HepG2 (cell line): ENCODE measurements around the gene FBF1. TPM values are rescaled to one million over a fixed set of nuclear protein-coding genes. Genes with fewer than 3 reads are reported as not detected.

ENCODE experiments used
- CHCHD3 ChIP-seq: sonication (generic); formaldehyde crosslinking; IDR thresholded peaks from 2 replicates; pipeline ENCODE4 v1.8.0; 2022; ENCODE audit warnings: mild to moderate bottlenecking, missing genetic modification reagents, moderate library complexity
- FOXJ3 ChIP-seq: sonication (generic); formaldehyde crosslinking; IDR thresholded peaks from 2 replicates; pipeline ENCODE4 v1.4.0; 2020; ENCODE audit warnings: missing genetic modification reagents, mild to moderate bottlenecking, borderline replicate concordance
- GATAD1 ChIP-seq: IDR thresholded peaks from 2 replicates; pipeline ENCODE4 v1.6.1; 2016; ENCODE audit warnings: missing genetic modification reagents, missing compliant biosample characterization
- PHF21A ChIP-seq: sonication (generic); formaldehyde crosslinking; IDR thresholded peaks from 2 replicates; pipeline ENCODE4 v1.5.0; 2020; ENCODE audit warnings: mild to moderate bottlenecking, missing genetic modification reagents
- SMAD3 ChIP-seq: sonication (generic); formaldehyde crosslinking; IDR thresholded peaks from 2 replicates; pipeline ENCODE4 v1.4.0; 2020; ENCODE audit warnings: missing genetic modification reagents
- SMC3 ChIP-seq: IDR thresholded peaks from 2 replicates; pipeline ENCODE4 v1.6.1; 2011; ENCODE audit warnings: low read length, improper control_type of control experiment
- YY1 ChIP-seq: IDR thresholded peaks from 2 replicates; pipeline ENCODE4 v1.6.1; 2011; ENCODE audit warnings: low read length, low read depth, moderate library complexity, mild to moderate bottlenecking; ENCODE audit not compliant: insufficient read depth, insufficient replicate concordance
- ZMYM2 ChIP-seq: sonication (generic); formaldehyde crosslinking; IDR thresholded peaks from 2 replicates; pipeline ENCODE4 v1.8.0; 2022; ENCODE audit warnings: mild to moderate bottlenecking, missing genetic modification reagents
- ZNF12 ChIP-seq: sonication (generic); formaldehyde crosslinking; IDR thresholded peaks from 2 replicates; pipeline ENCODE4 v1.5.0; 2020; ENCODE audit warnings: missing genetic modification reagents
- ZNF543 ChIP-seq: sonication (generic); formaldehyde crosslinking; IDR thresholded peaks from 2 replicates; pipeline ENCODE4 v1.4.0; 2020; ENCODE audit warnings: mild to moderate bottlenecking, missing genetic modification reagents
- ZNF577 ChIP-seq: sonication (generic); formaldehyde crosslinking; IDR thresholded peaks from 2 replicates; pipeline ENCODE4 v1.4.0; 2020; ENCODE audit warnings: mild to moderate bottlenecking, low read depth, missing genetic modification reagents, borderline replicate concordance
- polyA plus RNA-seq, 8 experiments: library from polyadenylated mRNA; depleted of rRNA in 3 of 8; stranded (reverse) in 7 of 8; unstranded in 1 of 8; fragments of >200 nt; fragmentation: Illumina TruSeq in 4 of 8; extraction: Trizol in 4 of 8; gene quantifications; 2 replicates each; pipeline versions ENCODE4 v1.2.1 to v1.2.3, GENCODE V29; 2011 to 2016; ENCODE audit warnings: low read depth in 4 of 8, missing spikeins in 1 of 8, mixed read lengths in 1 of 8; ENCODE audit not compliant: insufficient read depth in 1 of 8
- total RNA-seq, 5 experiments: library from RNA; depleted of rRNA; stranded (reverse); fragments of >200 nt; fragmentation: Illumina TruSeq; extraction: Trizol; gene quantifications; 2 replicates each; pipeline ENCODE4 v1.2.3, GENCODE V29; 2016; ENCODE audit warnings: low read depth in 1 of 5
- TF ChIP-seq, protein P1 (sequence below): sonication (generic); formaldehyde crosslinking; IDR thresholded peaks from 2 replicates; pipeline ENCODE4 v1.8.1; 2023; ENCODE audit warnings: mild to moderate bottlenecking, inconsistent platforms, moderate library complexity, missing genetic modification reagents, borderline replicate concordance
- TF ChIP-seq, protein P2 (sequence below): sonication (generic); formaldehyde crosslinking; IDR thresholded peaks from 2 replicates; pipeline ENCODE4 v1.4.0; 2020; ENCODE audit warnings: missing genetic modification reagents
- TF ChIP-seq, protein P3 (sequence below): sonication (generic); formaldehyde crosslinking; conservative IDR thresholded peaks from 2 replicates; pipeline ENCODE4 v1.4.0; 2020; ENCODE audit warnings: mild to moderate bottlenecking, missing genetic modification reagents, moderate library complexity
- TF ChIP-seq, protein P4 (sequence below): sonication (generic); formaldehyde crosslinking; IDR thresholded peaks from 2 replicates; pipeline ENCODE4 v1.8.0; 2022; ENCODE audit warnings: missing genetic modification reagents, mild to moderate bottlenecking, inconsistent platforms, borderline replicate concordance
- TF ChIP-seq, protein P5 (sequence below): IDR thresholded peaks from 2 replicates; pipeline ENCODE4 v1.4.0; 2020; ENCODE audit warnings: mild to moderate bottlenecking, missing genetic modification reagents

FBF1 gene
- total and polyA plus RNA-seq, 2 of the 13 experiments (the other 11 are each of a cell fraction or from before 2014, with no cell fraction given) = 2.4 to 8.1 TPM

DNA sequence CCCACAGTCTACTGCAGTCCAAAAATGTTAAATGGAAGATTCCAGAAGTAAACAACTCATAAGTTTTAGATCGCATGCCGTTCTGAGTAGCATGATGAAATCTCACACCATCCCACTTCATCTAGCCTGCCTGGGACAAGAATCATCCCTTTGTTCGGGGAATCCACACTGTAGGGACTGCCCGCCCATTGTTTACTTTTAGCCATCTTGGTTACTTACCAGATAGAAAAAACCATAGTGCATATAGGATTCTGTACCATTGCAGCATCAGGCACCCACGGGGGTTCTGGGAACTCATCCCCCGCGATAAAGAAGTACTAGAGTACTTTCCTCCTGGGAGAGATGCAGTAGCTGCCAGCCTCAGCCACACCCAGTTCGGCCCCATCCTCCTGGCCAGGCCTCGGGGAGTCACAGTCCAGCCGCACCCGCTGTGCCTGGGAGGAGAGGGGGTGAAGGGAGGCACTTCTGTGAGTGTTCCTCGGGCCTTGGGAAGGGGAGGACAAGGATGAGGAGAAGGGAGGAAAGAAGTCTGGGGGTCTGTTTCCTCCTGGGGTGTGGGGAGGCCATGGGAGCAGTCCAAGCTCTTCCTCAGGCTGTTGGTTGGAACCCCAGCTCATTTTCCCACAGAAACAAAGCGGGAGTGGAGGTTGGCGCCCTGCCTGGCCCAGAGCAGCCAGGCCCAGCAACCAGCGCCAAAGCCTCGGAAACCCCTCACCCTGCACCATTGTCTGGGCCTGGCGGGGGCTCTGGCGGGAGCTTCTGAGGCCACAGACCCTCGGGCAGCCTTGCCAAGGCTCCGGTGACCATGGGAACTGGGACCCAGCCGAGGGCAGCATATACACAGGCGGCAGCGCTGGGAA is 71.3 kb downstream of the FBF1 start (continued):
- TF ChIP-seq YY1 = peak; percentile 73
- TF ChIP-seq, protein P1, sequence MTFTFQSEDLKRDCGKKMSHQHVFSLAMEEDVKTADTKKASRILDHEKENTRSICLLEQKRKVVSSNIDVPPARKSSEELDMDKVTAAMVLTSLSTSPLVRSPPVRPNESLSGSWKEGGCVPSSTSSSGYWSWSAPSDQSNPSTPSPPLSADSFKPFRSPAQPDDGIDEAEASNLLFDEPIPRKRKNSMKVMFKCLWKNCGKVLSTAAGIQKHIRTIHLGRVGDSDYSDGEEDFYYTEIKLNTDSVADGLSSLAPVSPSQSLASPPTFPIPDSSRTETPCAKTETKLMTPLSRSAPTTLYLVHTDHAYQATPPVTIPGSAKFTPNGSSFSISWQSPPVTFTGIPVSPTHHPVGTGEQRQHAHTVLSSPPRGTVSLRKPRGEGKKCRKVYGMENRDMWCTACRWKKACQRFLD = 0 out of 2 replicates have a peak, but pooled peaks have one; percentile 64
- peak; percentile 93 for TF ChIP-seq PHF21A (CRISPR knock-in tag)
- TF ChIP-seq ZMYM2 (CRISPR knock-in tag) = no peak
- TF ChIP-seq GATAD1 (CRISPR knock-in tag) = peak; percentile 64
- TF ChIP-seq FOXJ3 (CRISPR knock-in tag) = peak; percentile 84; the same call in 1 of the 2 replicates
- peak; percentile 97 for TF ChIP-seq SMAD3 (CRISPR knock-in tag)
- TF ChIP-seq ZNF543 (CRISPR knock-in tag) = no peak; the same call in 1 of the 2 replicates
- TF ChIP-seq, protein P2, sequence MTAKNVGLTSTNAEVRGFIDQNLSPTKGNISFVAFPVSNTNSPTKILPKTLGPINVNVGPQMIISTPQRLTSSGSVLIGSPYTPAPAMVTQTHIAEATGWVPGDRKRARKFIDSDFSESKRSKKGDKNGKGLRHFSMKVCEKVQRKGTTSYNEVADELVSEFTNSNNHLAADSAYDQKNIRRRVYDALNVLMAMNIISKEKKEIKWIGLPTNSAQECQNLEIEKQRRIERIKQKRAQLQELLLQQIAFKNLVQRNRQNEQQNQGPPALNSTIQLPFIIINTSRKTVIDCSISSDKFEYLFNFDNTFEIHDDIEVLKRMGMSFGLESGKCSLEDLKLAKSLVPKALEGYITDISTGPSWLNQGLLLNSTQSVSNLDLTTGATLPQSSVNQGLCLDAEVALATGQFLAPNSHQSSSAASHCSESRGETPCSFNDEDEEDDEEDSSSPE (CRISPR knock-in tag) = peak; percentile 74
- TF ChIP-seq SMC3 = peak; percentile 3; the same call in 1 of the 2 replicates
- 0 out of 2 replicates have a peak, but pooled peaks have one; percentile 73 for TF ChIP-seq ZNF577
- TF ChIP-seq CHCHD3 (CRISPR knock-in tag) = no peak
- TF ChIP-seq, protein P3, sequence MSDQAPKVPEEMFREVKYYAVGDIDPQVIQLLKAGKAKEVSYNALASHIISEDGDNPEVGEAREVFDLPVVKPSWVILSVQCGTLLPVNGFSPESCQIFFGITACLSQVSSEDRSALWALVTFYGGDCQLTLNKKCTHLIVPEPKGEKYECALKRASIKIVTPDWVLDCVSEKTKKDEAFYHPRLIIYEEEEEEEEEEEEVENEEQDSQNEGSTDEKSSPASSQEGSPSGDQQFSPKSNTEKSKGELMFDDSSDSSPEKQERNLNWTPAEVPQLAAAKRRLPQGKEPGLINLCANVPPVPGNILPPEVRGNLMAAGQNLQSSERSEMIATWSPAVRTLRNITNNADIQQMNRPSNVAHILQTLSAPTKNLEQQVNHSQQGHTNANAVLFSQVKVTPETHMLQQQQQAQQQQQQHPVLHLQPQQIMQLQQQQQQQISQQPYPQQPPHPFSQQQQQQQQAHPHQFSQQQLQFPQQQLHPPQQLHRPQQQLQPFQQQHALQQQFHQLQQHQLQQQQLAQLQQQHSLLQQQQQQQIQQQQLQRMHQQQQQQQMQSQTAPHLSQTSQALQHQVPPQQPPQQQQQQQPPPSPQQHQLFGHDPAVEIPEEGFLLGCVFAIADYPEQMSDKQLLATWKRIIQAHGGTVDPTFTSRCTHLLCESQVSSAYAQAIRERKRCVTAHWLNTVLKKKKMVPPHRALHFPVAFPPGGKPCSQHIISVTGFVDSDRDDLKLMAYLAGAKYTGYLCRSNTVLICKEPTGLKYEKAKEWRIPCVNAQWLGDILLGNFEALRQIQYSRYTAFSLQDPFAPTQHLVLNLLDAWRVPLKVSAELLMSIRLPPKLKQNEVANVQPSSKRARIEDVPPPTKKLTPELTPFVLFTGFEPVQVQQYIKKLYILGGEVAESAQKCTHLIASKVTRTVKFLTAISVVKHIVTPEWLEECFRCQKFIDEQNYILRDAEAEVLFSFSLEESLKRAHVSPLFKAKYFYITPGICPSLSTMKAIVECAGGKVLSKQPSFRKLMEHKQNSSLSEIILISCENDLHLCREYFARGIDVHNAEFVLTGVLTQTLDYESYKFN (CRISPR knock-in tag) = peak; percentile 78
- TF ChIP-seq, protein P4, sequence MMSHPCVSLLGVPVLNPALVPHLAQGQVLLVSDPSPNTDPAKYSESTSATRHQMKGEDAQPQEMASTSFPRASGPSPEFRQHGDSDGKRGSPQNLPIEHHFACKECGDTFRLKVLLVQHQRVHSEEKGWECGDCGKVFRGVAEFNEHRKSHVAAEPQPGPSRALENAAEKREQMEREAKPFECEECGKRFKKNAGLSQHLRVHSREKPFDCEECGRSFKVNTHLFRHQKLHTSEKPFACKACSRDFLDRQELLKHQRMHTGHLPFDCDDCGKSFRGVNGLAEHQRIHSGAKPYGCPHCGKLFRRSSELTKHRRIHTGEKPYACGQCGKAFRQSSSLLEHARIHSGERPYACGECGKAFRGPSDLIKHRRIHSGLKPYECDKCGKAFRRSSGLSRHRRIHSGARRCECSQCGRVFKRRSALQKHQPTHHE (CRISPR knock-in tag) = peak; percentile 25; the same call in 1 of the 2 replicates
- TF ChIP-seq ZNF12 (CRISPR knock-in tag) = peak; percentile 27
- TF ChIP-seq, protein P5, sequence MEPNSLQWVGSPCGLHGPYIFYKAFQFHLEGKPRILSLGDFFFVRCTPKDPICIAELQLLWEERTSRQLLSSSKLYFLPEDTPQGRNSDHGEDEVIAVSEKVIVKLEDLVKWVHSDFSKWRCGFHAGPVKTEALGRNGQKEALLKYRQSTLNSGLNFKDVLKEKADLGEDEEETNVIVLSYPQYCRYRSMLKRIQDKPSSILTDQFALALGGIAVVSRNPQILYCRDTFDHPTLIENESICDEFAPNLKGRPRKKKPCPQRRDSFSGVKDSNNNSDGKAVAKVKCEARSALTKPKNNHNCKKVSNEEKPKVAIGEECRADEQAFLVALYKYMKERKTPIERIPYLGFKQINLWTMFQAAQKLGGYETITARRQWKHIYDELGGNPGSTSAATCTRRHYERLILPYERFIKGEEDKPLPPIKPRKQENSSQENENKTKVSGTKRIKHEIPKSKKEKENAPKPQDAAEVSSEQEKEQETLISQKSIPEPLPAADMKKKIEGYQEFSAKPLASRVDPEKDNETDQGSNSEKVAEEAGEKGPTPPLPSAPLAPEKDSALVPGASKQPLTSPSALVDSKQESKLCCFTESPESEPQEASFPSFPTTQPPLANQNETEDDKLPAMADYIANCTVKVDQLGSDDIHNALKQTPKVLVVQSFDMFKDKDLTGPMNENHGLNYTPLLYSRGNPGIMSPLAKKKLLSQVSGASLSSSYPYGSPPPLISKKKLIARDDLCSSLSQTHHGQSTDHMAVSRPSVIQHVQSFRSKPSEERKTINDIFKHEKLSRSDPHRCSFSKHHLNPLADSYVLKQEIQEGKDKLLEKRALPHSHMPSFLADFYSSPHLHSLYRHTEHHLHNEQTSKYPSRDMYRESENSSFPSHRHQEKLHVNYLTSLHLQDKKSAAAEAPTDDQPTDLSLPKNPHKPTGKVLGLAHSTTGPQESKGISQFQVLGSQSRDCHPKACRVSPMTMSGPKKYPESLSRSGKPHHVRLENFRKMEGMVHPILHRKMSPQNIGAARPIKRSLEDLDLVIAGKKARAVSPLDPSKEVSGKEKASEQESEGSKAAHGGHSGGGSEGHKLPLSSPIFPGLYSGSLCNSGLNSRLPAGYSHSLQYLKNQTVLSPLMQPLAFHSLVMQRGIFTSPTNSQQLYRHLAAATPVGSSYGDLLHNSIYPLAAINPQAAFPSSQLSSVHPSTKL (CRISPR knock-in tag) = peak; percentile 83
